ENCODE data around the gene CD14.
"Not testable (repeated sequence)": the region's sequence is repeated elsewhere in the genome, so short reads cannot be mapped to it uniquely, and the experiment has no call there.

Gene CD14

DNA sequence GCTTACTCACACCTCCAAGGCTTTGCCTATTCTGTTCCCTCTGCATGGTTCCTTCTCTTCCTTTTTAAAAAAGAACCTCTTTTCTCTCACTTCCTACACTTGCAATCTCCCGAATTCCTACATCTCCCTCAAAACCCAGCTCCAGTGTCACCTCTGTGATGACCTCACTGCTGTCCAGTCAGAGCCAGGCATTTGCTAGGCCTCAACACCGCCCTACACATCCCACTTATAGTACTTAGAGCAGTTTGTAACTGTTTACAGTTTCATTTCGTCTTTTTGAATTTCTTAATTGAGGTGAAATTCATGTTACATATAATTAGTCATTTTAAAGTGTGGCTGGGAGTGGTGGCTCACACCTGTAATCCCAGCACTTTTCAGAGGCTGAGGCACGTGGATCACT is 30.8 kb downstream of the CD14 start:
- H3K4me3 ChIP-seq (ENCODE audit: low read depth, low read length): no peak overlapping the region
- no peak for DNase-seq (ENCODE audit: low read depth)
- in situ Hi-C loops (cut with HindIII; ENCODE audit: low sequenced_read_pairs): no loop called here
- TF ChIP-seq, protein P1, sequence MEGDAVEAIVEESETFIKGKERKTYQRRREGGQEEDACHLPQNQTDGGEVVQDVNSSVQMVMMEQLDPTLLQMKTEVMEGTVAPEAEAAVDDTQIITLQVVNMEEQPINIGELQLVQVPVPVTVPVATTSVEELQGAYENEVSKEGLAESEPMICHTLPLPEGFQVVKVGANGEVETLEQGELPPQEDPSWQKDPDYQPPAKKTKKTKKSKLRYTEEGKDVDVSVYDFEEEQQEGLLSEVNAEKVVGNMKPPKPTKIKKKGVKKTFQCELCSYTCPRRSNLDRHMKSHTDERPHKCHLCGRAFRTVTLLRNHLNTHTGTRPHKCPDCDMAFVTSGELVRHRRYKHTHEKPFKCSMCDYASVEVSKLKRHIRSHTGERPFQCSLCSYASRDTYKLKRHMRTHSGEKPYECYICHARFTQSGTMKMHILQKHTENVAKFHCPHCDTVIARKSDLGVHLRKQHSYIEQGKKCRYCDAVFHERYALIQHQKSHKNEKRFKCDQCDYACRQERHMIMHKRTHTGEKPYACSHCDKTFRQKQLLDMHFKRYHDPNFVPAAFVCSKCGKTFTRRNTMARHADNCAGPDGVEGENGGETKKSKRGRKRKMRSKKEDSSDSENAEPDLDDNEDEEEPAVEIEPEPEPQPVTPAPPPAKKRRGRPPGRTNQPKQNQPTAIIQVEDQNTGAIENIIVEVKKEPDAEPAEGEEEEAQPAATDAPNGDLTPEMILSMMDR (IDR thresholded peaks at IDR 0.05; ENCODE audit: low read depth, low read length, missing control alignments): no peak

DNA sequence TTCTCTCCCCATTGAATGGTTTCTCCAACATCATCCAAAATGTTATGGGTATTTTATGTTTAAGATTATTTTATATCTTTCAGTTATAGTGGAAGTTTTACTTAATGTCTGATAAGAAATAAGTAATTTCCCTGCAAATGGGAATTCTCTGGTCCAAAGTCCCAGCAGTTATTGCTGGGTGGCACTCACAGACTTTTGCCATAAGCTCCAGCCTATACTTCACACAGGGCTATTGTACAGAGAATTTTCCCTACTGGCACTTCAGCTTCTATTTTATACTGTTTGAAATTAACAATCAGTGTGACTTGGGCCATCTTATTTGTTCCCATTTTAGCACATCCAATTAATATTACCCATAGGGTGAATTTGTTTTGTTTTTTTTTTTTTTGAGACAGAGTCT is 32.9 kb downstream of the CD14 start:
- no peak for DNase-seq (ENCODE audit: low read depth)
- TF ChIP-seq, protein P1 (IDR thresholded peaks at IDR 0.05; ENCODE audit: low read depth, low read length, missing control alignments): no peak
- in situ Hi-C loops (cut with HindIII; ENCODE audit: low sequenced_read_pairs): no loop called here
- H3K4me3 ChIP-seq (ENCODE audit: low read depth, low read length): no peak overlapping the region

DNA sequence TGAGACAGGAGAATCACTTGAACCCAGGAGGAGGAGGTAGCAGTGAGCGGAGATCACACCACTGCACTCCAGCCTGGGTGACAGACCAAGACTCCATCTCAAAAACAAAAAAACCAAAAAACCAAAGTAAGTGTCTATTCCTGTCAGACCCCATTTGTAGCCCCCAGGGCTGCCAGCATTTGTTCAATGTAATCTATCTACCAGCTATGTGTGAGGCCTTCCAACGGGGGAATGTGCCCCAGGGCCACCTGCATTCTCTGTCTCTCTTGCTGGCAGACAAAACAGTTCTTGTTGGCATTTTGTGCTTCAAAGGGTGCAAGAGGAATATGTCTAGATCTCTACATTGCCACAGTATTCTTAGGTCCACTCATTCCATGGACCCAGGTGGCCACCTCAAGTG is 34.1 kb downstream of the CD14 start:
- no peak overlapping the region for H3K4me3 ChIP-seq (ENCODE audit: low read depth, low read length)
- DNase-seq (ENCODE audit: low read depth): no peak
- TF ChIP-seq, protein P1 (IDR thresholded peaks at IDR 0.05; ENCODE audit: low read depth, low read length, missing control alignments): no peak
- in situ Hi-C loops (cut with HindIII; ENCODE audit: low sequenced_read_pairs): no loop called here

DNA sequence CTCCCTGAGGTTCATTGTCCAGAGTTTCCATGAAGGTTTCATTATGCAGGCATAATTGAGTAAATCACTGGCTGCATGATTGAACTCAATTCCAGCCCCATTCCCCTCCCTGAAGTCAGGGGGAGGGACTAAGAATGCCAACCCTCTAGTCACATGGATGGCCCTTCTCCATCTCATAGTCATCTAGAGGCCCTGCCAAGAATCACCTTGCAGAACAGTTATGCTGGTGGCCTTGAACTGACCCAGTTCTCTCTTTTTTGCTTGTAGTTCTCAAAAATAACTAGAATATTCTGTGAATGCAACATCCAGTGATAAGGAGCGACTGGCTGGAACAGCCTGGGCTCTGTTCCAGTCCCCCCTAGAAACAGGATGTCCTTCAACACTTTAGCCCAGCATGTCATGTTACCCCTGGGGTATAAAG is 36.6 kb downstream of the CD14 start:
- no peak overlapping the region for H3K4me3 ChIP-seq (ENCODE audit: low read depth, low read length)
- in situ Hi-C loops (cut with HindIII; ENCODE audit: low sequenced_read_pairs): no loop called here
- no peak for DNase-seq (ENCODE audit: low read depth)
- TF ChIP-seq, protein P1 (IDR thresholded peaks at IDR 0.05; ENCODE audit: low read depth, low read length, missing control alignments): no peak

DNA sequence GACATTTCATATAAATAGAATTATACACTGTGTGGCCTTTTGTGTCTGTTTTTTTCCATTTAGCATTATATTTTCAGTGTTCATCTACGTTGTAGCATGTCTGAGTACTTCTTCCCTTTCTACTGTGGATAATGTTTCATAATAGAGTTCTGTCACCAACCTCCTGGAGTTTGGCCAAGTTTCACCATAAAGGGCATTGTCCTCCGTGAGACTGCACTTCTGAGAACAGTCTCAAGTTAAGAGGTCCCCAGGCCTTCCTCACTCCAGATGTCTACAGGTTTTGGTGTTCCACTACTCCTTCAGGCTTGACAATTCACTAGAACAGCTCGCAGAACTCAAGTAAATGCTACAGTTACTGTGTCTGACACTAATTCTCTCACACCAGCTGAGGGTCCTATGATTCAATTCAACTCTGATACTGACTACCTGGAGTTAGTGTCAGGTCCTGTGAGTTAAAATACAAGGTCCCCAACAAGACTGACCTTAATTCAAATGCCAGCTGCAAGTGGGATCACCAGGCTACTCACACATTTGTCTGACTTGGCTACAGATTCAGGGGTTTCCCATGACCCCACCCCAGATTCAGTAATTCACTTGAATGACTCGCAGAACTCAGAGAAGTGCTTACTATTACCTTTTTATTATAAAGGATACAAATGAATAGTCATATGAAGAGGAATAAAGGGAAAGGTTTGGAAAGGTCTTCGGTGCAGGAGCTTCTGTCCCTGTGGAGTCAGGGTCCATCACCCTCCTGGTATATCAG is 37.3 kb downstream of the CD14 start:
- TF ChIP-seq, protein P1 (IDR thresholded peaks at IDR 0.05; ENCODE audit: low read depth, low read length, missing control alignments): no peak
- DNase-seq (ENCODE audit: low read depth): no peak
- no peak overlapping the region for H3K4me3 ChIP-seq (ENCODE audit: low read depth, low read length)
- in situ Hi-C loops (cut with HindIII; ENCODE audit: low sequenced_read_pairs): no loop called here

DNA sequence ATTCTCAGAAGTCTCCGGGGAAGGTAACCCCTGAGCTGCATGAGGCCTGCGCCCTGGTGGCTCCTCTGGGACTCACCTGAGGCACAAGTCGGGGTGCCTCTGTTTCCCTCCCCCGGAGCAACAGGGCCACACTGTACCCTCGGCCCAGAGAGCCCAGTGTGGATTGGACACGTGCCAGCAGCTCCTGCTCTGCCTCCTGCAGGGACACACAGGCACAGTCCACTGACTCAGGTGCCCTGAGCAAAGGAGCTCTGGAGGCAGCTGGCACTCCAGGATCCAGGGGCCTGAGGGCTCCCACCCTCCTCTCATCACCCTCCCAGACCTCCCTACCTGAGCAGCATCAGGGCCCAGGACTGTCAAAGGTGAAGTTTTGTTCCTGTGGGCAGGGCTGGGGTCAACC is 38.8 kb downstream of the CD14 start:
- in situ Hi-C loops (cut with HindIII; ENCODE audit: low sequenced_read_pairs): no loop called here
- H3K4me3 ChIP-seq (ENCODE audit: low read depth, low read length): no peak overlapping the region
- no peak for DNase-seq (ENCODE audit: low read depth)
- TF ChIP-seq, protein P1 (IDR thresholded peaks at IDR 0.05; ENCODE audit: low read depth, low read length, missing control alignments): no peak

DNA sequence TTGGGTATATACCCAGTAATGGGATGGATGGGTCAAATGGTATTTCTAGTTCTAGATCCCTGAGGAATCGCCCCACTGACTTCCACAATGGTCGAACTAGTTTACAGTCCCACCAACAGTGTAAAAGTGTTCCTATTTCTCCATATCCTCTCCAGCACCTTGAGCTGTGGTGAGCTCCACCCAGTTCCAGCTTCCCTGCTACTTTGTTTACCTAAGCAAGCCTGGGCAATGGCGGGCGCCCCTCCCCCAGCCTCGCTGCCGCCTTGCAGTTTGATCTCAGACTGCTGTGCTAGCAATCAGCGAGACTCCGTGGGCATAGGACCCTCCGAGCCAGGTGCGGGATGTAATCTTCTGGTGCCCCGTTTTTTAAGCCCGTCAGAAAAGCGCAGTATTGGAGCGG is 39.9 kb downstream of the CD14 start:
- H3K4me3 ChIP-seq (ENCODE audit: low read depth, low read length); in situ Hi-C loops (cut with HindIII; ENCODE audit: low sequenced_read_pairs); DNase-seq (ENCODE audit: low read depth): not testable (repeated sequence)
